Measurements from ENCODE around the gene TNNC1.
A peak's percentile ranks its signal among the peaks of the same experiment; 100 is the strongest.

TNNC1 gene

DNA sequence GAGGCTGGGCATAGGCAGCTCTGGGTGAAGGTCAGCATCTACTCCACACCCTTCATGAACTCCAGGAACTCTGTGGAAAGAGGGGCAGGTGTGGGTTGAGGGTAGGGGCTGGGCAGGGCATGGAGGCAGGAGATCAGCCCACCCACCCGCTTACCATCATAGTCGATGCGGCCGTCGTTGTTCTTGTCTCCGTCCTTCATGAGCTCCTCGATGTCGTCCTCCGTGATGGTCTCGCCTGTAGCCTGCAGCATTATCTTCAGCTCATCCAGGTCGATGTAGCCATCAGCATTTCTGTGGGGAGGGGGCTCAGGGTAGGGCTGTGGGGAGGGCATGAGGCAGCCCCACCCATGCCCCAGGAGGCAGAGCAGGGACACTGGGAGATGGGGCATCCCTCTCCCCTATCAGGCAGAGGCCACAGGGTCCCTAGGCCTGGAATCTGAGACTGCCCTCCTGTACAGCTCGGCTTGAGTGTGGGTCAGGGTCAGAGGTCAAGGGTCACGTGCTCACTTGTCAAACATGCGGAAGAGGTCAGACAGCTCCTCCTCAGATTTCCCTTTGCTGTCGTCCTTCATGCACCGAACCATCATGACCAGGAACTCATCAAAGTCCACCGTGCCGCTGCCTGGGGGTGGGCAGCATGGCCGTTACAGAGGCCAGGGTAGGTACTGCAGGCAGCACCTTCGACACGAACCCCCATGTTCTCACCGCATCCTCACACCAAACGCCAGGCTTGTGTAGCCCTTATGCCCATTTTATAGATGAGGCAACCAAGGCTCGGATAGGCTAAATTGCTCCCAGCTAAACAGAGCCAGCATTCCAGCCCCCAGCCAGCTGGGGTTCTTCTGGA is 2.4 kb downstream of the TNNC1 start:
- TF ChIP-seq, protein P1, sequence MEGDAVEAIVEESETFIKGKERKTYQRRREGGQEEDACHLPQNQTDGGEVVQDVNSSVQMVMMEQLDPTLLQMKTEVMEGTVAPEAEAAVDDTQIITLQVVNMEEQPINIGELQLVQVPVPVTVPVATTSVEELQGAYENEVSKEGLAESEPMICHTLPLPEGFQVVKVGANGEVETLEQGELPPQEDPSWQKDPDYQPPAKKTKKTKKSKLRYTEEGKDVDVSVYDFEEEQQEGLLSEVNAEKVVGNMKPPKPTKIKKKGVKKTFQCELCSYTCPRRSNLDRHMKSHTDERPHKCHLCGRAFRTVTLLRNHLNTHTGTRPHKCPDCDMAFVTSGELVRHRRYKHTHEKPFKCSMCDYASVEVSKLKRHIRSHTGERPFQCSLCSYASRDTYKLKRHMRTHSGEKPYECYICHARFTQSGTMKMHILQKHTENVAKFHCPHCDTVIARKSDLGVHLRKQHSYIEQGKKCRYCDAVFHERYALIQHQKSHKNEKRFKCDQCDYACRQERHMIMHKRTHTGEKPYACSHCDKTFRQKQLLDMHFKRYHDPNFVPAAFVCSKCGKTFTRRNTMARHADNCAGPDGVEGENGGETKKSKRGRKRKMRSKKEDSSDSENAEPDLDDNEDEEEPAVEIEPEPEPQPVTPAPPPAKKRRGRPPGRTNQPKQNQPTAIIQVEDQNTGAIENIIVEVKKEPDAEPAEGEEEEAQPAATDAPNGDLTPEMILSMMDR (IDR thresholded peaks at IDR 0.05; ENCODE audit: insufficient read depth, low read depth, low read length, missing control alignments) = peak; percentile 22
- no peak for DNase-seq (ENCODE audit: low read depth)
- no peak overlapping the region for H3K4me3 ChIP-seq (ENCODE audit: low read depth, low read length)

DNA sequence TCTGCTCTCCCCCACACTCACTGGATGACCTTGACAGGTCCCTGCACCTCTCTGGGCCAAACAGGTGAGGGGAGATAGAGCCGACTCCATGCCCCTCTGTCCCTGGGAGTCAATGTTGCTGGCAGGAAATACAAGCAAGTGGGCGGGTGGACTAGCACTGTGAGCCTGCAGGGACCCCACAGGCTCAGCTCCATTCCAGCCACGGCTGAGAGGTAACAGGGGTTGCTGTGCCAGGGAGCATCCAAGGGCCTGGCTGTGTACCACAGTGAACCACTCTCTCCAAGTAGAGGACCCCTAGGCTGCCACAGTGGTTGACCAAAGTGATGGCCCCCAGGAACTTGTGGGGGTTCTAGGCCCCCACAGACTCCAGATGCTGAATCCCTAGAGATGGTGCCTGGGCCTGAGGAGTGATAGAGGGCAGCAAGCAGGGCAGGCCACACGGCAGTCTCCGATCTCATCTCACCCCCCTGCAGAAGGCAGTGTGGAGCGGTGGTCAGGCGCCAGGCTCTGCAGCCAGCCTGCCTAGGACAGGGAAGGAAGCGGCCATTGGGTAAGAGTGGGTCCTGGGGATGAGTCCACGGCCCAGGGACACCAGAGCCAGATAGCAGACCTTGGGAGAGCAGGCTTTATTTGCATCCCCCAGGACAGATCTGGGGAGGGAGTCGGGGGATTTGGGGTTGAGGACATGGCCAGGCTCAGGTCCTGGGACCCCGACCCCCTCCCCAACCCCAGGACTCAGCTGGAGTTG is 3.2 kb downstream of the TNNC1 start:
- no peak for DNase-seq (ENCODE audit: low read depth)
- no peak overlapping the region for H3K4me3 ChIP-seq (ENCODE audit: low read depth, low read length)
- TF ChIP-seq, protein P1 (IDR thresholded peaks at IDR 0.05; ENCODE audit: insufficient read depth, low read depth, low read length, missing control alignments) = no peak

DNA sequence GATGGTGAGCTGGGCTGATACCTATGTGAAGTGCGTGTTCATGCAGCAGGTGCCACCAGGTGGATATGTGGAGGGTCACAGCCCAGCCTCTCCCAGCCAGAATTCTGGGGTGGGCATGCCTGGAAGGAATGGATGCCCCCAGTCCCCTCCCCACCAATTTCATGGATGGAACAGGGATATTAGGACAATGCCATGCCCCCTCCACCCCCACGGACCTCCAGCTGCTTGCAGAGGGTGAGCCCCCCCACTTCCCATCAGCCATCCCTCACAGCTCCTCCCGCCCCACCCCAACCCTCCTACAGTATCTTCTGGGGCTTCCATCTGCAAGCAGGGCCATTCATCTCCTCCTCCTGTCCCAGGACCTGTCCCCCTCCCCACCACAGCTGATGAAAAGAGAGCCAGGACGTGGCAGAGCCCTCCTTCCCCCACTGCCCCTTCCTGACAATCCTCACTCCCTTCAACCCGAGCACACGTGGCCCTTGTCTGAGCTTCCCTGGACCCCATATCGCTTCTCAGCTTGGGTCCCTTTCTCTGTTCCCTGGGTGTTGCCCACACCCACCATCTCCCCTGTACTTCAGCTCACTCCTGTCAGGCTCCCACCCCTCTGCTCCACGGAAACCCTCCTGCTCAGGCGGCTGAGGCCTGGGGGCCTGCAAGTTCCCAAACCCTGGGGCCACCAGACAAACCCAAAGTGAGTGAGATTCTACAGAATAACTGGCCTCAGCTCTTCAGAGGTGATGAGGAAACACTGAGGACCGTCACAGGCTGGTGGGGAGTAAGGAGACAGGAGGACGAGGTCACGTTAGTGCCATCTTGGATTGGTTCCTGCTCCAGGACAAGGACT is 6.1 kb downstream of the TNNC1 start:
- H3K4me3 ChIP-seq (ENCODE audit: low read depth, low read length) = no peak overlapping the region
- no peak for DNase-seq (ENCODE audit: low read depth)
- TF ChIP-seq, protein P1 (IDR thresholded peaks at IDR 0.05; ENCODE audit: insufficient read depth, low read depth, low read length, missing control alignments) = no peak

DNA sequence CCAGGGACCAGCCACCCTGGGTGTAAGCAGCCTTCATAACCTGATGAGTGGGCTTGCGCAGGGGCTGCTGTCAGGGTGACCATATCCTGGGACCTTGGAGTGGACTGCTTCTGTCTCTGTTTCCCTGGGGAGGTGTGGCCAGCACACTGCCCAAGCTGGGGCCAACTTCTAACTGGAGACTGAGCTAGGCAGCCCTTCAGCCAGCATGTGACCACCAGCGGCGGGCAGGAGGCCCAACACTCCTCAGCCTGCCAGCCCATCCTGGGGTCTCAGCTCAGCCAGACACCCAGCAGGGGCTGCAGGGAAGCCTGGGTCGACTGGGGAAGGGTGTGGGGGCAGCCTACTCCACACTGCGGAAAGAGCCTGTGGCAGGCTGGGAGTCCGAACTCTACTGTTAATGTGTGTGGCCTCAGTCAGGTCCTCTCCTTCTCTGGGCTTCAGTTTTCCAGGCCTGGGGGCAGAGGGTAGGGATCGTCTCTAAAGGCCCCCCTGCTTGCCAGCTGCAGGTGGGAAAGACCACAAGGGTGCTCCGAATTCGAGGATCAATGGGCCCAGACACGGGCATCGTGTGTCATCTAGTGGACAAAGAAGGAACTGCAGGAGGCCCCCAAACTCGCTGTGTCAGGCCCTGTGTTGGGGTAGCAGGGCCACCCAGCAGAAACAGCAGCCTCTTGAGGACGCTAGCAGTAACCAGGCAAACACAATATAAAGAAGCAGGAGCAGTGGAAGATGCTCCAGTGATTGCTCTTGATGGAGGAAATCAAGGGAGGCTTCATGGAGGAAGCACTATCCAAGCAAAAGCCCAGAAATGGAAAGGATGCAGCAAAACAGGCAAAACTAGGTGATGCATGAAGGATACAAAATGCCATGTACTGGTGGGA is 7.0 kb downstream of the TNNC1 start:
- TF ChIP-seq, protein P1 (IDR thresholded peaks at IDR 0.05; ENCODE audit: insufficient read depth, low read depth, low read length, missing control alignments) = peak; percentile 100
- H3K4me3 ChIP-seq (ENCODE audit: low read depth, low read length) = no peak overlapping the region
- DNase-seq (ENCODE audit: low read depth) = peak; percentile 76

DNA sequence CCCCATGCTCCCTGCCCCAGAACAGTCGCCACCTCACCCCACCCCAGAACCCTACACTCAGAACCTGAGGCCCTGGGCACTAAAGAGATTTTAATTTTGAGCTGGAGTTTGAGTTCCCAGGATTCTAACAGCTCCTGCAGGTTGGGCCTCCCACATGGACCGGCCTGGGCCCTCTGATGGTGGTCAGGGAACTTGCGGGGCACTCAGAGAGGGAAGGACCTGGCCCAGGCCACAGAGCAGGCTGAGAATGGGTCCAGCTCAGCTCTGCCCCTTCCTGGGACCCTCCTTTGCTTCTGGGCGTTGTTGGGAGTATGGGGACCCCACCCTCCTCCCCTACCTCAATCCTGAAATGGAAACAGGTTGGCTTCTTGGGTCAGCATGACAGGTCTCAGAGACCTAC is 7.8 kb downstream of the TNNC1 start:
- no peak overlapping the region for H3K4me3 ChIP-seq (ENCODE audit: low read depth, low read length)
- TF ChIP-seq, protein P1 (IDR thresholded peaks at IDR 0.05; ENCODE audit: insufficient read depth, low read depth, low read length, missing control alignments) = no peak
- no peak for DNase-seq (ENCODE audit: low read depth)
